ENCODE results near the gene AIF1.

Gene AIF1

DNA sequence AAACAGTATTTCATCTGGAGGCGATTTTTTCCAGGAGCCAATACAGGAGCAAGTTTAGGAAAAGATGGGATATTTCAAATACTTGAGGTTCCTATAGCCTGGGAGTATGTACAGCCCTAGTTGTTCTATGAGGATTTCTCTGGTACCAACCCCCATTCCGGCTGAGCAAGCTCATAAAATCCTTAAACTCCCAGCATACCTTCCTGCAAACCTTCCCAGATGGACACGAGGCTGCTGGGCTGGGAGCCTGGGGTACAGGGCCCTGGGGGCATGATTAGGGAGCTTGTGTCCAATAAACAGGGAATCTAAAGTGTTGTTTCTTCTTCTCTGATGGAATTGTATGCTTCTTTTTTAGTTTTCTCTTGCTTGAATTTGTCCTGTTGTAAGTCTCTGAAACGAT is 7.0 kb downstream of the AIF1 start:
- DNase-seq = no peak

DNA sequence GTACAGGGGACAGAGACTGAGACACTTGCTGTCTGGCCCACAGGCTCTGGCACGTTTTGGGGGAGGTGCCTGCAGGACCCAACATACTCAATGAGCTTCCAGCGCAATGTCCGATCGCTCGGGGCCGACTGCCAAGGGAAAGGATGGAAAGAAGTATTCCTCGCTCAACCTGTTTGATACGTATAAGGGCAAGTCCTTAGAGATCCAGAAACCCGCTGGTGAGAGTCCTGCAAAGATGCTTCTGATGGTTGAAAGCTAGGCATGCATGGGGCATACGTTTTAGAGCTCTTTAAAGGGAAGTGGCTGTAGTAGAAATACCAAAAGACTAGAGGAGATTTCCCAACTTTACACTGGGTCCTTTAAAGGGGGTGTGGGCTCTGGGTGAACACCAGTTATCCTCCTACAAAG is 7.7 kb downstream of the AIF1 start:
- no peak for DNase-seq

DNA sequence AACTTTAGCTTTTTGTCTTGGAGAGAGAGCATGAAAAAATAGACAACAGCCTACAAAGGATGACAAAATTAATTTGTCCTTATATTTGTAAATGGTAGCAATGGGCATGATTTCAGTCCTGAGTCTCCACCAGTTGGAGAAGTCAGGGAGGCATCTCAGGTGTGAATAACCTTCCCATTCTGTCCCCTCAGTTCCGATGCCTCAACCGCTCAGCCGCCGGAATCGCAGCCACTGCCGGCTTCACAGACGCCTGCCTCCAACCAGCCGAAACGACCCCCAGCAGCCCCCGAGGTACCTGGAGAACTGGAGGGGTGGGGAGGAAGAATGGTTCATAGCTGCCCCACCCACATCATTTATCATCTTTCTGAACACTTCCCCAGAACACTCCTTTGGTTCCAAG is 9.0 kb downstream of the AIF1 start:
- no peak for DNase-seq

DNA sequence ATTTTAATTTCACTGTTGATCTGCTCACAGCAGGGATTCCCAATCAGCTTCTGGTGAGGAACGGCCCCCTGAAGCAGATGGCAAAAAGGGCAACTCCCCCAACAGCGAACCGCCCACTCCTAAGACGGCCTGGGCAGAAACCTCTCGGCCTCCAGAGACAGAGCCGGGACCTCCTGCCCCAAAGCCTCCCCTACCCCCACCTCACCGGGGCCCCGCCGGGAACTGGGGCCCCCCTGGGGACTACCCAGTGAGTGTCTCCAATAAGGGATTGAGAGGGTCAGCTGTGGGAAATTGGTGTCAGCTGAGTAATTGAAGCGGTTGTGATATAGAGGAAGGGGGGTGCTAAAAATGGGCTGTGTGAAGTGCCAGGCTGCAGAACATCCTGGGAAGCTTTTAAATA is 11.9 kb downstream of the AIF1 start:
- DNase-seq = no peak

DNA sequence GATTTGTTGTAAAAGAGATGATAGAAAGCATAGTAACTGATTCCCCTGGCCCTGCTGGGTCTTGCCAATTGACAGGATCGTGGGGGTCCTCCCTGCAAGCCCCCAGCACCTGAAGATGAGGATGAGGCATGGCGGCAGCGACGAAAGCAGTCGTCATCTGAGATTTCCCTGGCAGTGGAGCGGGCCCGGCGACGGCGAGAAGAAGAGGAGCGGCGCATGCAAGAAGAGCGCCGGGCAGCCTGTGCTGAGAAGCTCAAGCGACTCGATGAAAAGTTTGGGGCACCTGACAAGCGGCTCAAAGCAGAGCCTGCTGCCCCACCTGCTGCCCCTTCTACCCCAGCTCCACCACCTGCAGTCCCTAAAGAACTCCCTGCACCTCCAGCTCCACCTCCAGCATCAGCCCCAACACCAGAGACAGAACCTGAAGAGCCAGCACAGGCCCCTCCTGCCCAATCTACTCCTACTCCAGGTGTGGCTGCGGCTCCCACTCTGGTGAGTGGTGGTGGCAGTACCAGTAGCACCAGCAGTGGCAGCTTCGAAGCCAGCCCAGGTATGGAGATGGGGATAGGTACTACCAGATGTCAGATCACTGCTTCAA is 12.8 kb downstream of the AIF1 start:
- no peak for DNase-seq

DNA sequence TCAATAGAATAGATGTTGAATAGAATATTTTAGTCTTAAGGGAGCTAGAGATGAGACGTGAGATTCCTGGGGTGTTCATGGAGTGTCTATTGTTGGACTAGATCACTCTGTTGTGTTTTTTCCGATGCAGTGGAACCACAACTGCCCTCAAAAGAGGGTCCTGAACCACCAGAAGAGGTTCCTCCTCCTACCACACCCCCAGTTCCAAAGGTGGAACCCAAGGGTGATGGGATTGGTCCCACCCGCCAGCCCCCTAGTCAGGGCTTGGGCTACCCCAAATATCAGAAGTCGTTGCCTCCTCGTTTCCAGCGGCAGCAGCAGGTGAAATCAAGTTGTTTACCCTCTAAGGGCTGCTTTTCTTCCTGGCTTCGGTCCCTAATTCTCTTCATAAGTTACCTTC is 14.0 kb downstream of the AIF1 start:
- no peak for DNase-seq

DNA sequence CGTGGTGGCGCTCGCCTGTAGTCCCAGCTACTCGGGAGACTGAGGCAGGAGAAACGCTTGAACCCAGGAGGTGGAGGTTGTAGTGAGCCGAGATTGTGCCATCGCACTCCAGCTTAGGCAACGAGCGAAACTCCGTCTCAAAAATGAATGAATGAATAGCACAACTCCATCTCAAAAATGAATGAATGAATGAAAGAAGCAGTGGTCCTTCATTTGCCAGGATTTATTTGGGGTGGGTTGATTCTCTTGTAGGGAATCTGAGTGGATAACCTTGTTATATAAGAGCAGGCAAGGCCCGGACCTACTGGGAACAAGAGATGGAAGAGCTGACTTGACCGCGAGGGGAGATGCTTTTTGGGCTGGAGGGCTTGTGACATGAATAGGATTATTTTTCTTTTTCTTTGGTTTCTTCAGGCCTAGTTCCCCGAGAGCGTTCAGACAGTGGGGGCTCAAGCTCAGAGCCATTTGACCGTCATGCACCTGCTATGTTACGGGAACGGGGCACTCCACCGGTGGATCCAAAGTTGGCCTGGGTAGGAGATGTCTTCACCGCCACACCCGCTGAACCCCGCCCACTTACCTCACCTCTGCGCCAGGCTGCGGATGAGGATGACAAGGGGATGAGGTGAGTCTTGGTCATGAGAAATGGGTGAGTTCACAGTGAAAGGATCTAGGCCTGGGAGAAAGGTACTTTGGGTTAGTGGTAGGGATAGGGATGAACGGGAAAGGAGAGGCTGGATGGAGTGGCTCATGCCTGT is 15.3 kb downstream of the AIF1 start:
- no peak for DNase-seq

DNA sequence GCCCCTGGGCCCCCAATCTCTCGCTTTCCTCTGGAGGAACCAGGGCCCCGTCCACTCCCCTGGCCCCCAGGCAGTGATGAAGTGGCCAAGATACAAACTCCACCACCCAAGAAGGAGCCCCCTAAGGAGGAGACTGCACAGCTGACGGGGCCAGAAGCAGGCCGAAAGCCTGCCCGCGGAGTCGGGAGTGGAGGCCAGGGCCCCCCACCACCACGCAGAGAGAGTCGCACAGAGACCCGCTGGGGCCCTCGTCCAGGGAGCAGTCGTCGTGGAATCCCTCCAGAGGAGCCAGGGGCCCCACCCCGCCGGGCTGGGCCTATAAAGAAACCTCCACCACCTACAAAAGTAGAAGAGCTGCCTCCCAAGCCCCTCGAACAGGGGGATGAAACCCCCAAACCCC is 16.2 kb downstream of the AIF1 start:
- no peak for DNase-seq

DNA sequence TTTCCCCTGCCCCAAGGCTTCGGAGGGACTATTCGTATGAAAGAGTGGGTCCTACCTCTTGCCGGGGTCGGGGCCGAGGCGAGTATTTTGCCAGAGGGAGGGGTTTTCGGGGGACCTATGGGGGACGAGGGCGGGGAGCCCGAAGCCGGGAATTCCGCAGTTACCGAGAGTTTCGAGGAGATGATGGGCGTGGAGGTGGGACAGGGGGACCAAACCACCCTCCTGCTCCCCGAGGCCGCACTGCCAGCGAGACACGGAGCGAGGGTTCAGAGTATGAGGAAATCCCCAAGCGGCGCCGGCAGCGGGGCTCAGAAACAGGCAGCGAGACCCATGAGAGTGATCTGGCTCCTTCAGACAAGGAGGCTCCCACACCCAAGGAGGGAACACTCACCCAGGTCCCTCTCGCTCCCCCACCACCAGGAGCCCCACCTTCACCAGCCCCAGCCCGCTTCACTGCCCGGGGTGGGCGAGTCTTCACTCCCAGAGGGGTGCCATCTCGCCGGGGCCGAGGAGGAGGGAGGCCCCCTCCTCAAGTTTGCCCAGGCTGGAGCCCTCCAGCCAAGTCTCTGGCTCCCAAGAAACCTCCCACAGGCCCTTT is 16.7 kb downstream of the AIF1 start:
- no peak for DNase-seq

DNA sequence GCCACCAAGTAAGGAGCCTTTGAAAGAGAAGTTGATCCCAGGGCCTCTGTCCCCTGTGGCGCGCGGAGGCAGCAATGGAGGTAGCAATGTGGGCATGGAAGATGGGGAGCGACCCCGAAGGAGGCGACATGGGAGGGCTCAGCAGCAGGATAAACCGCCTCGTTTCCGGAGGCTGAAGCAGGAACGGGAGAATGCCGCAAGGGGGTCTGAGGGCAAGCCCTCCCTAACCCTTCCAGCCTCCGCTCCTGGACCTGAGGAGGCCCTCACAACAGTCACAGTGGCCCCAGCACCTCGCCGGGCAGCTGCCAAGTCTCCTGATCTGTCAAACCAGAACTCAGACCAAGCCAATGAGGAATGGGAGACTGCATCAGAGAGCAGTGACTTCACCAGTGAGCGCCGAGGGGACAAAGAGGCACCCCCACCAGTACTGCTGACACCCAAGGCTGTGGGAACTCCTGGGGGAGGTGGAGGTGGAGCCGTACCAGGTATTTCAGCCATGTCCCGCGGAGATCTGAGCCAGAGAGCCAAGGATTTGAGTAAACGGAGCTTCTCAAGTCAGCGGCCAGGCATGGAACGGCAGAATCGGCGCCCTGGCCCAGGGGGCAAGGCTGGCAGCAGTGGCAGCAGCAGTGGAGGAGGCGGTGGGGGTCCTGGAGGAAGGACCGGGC is 17.4 kb downstream of the AIF1 start:
- DNase-seq = no peak

DNA sequence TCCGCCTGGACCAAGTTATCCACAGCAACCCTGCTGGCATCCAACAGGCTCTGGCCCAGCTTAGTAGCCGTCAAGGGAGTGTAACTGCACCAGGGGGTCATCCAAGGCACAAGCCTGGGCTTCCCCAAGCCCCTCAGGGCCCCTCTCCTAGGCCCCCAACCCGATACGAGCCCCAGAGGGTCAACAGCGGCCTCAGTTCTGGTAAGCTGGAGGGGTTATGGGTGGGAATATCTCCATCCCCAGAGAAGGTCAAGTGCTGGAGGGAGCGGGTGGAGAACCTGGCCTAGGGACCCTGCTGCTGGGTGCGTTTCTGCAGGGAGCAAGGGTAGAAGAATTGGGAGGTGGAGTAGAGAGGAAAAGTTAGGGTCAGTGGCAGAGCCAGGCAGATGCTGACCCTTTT is 18.4 kb downstream of the AIF1 start:
- DNase-seq = no peak

DNA sequence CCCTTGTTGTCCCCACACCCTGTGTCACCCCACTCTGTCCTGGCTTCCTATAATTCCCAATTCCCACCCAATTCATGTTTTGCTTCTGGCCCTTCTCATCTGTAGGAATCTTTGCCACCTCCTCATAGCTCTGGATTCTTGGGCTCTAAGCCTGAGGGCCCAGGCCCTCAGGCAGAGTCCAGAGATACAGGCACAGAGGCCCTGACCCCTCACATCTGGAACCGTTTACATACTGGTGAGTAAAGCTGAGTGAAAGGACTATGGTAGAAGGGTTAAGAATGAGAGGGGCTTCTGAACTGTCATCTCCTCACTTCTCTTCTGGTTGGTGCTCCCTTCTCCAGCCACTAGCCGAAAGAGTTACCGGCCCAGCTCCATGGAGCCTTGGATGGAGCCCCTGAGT is 19.1 kb downstream of the AIF1 start:
- DNase-seq = no peak

DNA sequence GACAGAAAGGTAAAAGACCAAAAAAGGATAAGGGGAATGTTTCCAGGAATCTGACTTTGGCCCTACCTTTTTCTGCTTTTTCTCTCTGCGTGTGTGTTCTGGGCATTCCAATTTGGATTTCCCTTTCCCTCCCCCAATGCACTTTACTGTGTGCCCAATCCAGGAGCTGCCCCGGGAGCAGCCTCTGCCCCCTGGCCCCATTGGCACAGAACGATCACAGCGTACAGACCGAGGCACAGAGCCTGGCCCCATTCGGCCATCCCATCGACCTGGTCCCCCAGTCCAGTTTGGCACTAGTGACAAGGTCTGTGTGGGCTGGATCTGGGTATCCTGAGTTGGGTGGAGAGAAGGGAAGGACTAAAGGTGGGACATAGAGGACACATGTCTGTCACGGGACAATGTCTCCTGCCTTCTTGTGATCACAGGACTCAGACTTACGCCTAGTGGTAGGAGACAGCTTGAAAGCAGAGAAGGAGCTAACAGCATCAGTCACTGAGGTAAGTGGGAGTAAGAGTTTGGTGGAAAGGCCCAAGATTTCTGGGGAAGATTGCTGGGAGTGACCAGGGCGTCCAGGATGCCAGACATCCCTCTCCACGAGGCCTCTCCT is 20.0 kb downstream of the AIF1 start:
- DNase-seq = no peak

DNA sequence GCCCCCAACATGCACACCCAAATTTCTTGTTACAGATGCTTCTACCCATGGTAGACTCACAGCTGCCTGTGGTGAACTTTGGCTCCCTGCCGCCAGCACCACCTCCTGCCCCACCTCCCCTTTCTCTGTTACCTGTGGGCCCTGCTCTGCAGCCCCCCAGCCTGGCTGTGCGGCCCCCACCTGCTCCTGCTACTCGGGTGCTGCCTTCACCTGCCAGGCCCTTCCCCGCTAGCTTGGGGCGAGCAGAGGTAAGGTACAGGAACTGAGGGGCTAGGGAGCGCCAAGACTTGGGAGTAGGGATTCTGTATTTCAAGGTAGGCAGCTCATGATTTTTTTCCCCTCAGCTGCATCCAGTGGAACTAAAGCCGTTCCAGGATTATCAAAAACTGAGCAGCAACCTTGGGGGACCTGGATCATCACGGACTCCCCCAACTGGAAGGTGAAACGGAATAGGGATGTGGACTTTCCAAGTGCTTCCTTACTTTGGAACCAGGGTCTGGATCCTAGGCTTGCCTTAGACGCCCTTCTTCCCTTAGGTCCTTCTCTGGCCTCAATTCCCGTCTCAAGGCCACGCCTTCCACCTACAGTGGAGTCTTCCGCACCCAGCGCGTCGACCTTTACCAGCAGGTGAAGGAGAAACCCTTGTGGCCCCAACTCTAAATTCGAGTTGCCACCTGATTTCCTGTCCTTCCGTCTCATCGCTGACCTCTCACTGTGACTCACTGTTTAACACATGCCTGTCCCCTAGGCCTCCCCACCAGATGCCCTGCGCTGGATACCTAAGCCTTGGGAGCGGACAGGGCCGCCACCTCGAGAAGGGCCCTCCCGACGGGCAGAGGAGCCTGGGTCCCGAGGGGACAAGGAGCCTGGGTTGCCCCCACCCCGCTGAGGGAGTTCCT is 21.9 kb downstream of the AIF1 start:
- DNase-seq = no peak

DNA sequence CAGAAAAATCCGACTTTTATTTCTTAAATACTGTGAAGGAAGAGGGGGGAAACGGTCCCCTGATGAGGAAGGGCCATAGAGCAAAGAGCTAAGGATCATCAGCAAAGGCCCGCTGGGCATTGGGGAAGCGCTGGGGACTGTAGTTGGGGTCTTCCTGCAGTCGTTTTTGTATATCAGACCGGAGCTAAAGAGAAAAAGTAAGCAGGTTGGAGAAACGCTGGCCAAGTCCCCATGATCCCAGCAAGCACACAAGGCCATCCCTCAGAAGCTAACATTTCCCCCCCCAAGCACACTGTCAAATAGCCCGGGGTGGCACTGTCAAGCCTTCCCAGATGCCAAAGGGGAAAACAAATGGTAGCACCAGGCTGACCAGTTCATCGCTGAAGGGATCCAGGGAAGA is 24.0 kb downstream of the AIF1 start:
- DNase-seq = no peak

DNA sequence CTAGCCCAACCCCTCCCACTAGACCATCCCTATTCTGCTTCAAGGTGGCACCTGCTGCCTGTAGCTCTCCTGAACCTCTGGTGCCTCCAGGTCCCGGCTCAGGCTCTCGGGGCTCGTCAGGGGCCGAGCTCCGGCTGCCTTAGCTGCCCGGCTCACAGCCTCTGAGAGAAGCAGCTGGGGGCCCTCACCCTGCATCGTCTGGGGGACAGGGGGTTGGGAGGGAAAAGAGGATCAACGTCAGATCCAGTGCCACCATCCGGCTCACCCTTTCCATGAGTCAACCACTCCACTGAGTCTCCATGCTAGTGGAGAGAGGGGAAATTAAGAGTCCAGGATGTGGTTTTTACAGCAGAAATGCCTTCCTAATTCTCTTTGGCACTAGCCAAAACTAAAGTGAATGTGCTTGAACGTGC is 24.4 kb downstream of the AIF1 start:
- DNase-seq = no peak

DNA sequence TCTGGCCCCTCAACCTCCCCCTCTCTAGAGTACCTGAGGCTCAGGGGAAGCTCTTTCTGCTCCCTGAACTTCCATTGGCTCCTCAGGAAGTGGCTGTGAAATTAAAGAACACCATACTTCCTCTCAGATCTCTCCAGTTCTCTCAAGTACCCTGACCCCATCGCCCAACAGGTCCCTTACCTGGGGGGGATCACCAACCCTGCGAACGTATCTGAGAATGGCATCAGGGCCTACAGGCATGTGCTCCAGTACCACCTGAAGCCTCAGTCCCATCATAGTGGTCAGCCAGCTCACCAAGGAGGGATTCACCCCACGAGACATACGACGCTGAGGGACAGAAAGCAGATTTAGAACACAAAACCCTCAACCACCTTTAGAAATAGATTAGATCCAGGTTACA is 25.6 kb downstream of the AIF1 start:
- no peak for DNase-seq

DNA sequence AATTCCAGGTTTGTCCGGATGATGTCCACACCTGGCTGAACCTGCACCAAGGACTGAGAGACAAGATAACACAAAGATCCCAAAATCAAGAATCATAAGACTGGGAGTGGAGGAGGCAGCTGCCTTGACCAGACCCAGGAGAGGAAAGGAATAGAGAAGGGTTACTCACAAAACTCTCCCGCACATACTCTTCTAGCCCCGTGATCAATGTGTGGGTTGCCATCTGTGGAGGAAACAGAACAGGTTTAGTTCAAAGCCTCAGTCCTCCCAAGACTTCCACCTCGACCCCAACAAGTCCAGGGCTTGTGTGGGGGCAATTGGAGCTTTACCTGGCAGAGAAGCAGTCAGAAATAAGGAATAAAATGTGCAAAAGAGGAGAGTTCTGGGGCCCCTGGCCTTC is 26.3 kb downstream of the AIF1 start:
- DNase-seq = no peak

DNA sequence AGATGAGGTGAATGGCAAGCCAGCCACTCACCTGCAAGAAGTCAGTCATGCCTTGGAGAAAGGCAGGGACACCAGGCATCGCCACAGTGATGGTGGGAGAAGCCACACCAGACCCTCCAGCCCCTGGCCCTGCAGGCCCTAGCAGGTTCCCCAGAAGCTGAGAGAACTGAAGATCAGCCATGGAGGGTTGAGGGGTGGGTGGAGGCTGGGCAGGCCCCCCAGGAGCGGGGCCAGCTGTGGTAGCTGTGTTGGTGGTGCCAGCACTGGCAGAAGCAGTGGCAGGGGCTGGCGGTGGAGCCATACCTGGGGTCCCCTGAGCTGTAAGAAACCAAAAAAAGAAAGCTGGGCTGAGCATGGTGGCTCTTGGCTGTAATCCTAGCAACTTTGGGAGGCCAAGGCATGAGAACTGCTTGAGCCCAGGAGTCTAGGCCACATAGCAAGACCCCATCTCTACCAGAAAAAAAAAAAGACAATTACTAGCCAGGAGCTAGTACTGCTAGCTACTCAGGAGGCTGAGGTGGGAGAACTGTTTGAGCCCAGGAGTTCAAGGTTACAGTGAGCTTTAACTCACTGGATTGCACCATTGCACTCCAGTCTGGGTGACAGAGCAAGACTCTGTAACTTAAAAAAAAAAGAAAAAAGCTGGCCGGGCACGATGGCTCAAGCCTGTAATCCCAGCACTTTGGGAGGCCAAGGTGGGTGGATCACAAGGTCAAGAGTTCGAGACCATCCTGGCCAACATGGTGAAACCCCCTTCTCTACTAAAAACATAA is 27.9 kb downstream of the AIF1 start:
- DNase-seq = no peak

DNA sequence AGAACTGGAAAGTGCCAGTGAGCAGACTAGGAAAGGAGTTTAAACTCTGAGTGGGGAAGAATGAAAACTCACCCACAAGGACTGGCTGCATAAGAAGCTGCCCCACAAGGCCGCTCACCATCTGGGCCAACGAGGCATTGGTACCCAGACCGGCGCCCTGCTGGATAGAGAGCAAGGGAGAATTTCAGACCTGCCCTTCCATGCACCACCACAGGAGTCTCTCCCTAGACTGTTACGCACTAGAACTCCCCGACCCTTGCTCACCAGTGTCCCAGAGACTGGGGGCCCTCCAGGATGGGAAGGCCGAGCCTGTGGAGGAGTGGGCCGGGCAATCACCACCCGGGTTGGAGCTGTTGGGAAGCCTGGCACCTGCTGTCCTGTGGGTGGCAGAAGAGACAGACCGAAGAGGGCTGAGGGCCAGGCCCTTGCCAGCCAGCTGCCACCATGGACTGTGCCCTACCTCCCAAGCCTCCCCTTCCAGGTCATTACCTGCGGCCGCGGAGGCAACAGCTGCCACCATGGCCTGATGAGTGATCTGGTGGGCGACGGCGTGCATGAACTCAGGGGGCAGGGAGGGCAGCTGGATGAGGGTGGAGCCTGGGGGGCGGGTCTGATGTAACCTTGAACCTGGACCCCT is 28.9 kb downstream of the AIF1 start:
- no peak for DNase-seq

DNA sequence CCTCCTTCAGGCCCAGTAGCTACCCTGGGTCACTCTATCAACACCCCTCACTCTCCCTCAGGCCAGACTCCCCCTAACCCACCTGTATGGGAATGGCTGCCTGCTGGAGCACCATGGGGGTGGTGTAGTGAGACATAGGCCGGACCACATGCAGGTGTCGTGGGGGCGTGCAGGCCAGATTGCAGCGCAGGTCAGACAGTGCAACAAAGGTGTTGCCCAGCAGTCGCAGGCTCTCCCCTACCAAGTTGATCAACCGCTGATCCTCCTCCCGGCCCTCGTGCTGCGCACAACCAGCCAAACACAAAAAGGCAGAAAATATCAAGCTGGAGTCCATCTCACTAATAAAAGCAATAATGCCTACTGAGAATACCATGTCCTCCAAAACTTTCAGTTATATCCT is 30.3 kb downstream of the AIF1 start:
- DNase-seq = no peak
